Measurements from ENCODE around the gene GZMM.

Gene GZMM

DNA sequence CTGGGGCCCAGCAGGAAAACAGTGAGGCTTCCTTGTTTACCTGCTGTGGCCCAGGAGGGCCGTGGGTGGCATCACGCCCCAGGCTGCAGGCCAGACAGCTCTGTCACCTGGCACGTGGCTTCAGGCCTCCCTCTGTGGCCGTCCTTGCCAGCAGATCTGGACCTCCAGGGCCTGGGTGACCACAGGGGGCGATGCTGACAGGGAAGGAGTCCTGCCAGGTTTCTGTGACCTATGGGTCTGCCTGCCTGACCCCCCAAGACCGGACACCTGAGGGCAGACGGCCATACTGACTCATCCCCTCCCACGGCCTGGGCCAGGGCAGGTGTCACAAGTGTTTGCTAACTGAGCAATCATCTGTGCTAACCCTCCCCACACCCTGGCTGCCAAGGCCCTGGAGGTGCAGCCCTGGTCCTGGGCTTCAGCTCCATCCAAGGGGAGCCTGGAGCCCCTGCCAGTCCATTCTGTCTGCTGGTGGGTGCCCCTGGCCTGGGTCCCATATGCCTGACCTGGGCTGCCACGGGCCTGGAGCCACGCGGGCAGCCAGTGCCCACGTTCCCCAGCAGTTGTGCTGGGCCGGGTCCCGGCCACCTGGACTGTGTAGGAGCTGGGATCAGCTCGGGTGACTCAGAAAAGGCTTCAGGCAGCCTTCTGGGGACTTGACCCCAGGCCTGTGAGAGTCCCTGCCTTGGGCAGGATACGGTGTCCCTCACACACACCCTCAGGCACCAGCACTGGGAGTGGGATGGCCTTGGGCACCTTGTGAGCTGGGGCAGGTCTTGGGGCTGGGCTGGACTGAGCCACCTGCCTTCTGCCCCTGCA is 8.6 kb upstream of the GZMM start:
- no peak for DNase-seq

DNA sequence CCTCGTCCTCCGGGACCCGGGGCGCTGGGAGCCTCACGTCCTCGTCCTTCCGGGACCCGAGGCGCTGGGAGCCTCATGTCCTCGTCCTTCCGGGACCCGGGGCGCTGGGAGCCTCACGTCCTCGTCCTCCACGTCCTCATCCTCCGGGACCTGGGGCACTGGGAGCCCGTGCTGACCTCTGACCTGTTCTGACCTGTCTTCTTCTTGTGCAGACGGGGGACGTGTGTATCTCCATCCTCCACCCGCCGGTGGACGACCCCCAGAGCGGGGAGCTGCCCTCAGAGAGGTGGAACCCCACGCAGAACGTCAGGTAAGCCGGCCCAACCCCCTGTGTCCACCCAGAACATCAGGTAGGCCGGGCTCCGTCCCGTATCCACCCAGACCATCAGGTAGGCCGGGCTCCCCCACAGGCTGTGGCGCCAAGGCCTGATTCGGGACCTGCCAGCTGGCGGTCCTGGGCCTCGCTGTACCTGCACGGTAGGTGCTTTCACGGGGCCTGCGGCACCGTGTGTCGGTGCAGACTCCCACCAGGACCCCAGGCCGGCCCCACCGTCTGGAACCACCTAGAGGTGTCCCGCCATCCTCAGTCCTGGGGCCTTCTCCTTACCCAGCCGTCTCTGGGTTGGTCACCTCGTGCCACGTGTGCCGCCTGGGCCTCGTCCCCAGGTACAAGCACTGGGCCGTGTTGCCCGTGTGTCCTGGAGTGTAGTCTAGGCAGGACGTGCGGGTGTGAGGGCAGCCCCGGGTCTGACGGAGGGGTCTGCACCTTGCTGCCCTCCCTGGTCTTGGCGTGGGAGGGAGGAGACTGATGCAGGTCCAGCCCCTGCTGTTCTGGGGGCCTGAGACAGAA is 7.6 kb upstream of the GZMM start:
- DNase-seq, result no peak

DNA sequence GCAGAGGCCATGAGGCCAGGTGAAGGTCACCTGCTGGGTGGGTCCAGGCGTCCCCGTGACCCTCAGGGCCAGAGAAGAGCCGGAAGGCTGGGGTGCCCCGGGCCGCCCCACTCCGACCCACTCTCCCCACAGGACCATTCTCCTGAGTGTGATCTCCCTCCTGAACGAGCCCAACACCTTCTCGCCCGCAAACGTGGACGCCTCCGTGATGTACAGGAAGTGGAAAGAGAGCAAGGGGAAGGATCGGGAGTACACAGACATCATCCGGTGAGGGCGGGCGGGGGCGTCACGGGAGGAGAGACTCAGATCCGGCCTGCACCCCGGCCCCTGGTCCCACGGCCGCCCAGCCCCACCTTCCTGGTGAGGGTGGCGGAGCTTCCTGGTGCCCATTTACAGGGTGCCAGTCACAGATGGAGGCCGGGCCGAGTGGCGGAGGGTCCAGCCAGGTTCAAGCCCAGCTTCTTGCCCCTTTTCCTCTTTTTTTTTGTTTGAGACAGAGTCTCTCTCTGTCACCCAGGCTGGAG is 6.9 kb upstream of the GZMM start:
- no peak for DNase-seq

DNA sequence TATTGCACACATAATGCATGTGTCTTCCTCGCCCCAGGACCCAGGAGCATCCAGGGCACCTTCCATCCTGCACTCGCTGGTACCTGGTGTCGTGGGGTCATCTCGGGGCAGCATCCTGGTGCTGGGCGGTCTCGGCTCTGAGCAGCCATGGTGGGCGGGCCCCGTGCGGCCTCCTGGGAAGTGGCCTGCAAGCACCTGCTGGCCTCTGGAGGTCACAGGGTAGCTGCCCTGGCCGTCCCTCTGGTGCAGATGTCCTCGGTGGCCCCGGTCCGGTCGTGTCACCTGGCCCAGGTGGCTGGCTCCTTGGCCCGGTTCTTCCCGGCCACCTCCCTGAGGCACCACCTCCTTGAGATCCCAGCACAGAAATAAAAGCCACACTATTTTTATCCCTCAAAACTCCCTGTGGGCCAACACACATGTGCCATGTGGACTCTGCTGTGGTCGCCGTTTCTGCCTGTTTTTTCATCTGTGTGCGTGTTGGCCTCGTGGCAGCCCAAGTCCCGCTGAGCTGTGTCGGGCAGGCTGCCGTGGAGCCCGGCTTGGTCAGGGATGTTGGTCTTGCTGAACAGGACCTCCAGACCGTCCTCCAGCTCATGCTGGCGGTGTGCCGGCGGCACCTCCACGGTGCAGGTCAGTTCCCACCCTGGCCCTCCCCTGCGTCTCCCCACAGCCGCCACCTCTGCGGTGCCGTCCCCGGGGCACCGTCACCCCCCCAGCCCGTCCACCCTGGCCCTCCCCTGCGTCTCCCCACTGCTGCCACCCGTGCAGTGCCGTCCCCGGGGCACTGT is 5.0 kb upstream of the GZMM start:
- no peak for DNase-seq

DNA sequence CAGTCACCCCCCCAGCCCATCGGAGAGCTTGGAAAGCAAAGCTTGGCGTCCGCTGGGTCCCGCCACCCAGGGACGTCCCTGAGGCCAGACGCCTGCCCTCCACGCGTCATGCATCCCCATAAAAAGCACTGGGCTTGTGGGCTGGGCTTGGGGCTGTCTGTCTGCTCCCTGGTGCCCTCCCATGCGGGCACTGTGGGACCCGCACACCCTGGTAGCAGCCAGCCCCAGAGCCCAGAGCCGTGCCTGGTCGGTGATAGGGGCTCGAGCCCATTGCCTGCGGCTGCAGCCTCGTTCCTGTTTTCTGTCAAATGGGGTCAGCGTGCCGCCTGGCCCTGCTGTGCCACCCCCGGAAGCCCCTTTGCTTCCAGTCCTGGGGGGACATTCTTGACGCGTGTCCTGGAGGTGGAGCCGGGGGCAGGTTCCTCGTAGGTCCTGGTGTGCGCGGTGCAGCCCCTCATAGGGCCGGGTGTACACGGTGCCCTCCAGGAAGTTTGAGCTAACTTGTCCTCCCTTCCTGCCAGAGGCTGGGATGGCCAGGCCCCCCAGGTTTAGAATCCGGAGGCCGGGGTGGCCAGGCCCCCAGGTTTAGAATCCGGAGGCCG is 4.3 kb upstream of the GZMM start:
- no peak for DNase-seq

DNA sequence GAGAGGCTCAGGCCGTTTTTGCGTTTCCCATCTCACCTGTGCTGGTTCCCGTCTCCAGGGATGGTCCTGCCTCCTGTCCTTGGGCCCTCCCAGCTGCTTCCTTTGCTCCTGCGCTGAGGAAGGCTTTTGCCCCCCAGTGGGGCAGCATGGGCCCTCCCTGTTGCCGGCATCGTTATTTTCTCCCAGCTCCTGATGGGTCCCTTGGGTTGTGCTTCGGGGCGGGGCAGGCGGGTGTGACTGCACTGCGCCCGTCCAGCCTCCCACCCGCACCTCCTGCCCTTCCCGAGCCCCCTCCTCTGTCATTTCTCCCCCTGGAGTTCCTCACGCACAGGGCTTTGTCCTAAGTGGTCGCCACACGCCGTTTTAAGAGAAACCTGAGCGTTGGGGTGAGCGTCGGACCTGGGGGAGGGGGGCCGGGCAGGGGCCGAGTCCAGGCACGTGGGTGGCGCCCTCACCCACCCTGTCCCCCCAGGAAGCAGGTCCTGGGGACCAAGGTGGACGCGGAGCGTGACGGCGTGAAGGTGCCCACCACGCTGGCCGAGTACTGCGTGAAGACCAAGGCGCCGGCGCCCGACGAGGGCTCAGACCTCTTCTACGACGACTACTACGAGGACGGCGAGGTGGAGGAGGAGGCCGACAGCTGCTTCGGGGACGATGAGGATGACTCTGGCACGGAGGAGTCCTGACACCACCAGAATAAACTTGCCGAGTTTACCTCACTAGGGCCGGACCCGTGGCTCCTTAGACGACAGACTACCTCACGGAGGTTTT is 2.8 kb upstream of the GZMM start:
- DNase-seq, result no peak

DNA sequence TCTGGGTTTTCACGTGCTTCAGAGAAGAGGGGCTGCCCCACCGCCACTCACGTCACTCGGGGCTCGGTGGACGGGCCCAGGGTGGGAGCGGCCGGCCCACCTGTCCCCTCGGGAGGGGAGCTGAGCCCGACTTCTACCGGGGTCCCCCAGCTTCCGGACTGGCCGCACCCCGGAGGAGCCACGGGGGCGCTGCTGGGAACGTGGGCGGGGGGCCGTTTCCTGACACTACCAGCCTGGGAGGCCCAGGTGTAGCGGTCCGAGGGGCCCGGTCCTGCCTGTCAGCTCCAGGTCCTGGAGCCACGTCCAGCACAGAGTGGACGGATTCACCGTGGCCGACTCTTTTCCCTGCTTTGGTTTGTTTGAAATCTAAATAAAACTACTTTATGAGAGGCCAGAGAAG is 2.2 kb upstream of the GZMM start:
- DNase-seq, result no peak

DNA sequence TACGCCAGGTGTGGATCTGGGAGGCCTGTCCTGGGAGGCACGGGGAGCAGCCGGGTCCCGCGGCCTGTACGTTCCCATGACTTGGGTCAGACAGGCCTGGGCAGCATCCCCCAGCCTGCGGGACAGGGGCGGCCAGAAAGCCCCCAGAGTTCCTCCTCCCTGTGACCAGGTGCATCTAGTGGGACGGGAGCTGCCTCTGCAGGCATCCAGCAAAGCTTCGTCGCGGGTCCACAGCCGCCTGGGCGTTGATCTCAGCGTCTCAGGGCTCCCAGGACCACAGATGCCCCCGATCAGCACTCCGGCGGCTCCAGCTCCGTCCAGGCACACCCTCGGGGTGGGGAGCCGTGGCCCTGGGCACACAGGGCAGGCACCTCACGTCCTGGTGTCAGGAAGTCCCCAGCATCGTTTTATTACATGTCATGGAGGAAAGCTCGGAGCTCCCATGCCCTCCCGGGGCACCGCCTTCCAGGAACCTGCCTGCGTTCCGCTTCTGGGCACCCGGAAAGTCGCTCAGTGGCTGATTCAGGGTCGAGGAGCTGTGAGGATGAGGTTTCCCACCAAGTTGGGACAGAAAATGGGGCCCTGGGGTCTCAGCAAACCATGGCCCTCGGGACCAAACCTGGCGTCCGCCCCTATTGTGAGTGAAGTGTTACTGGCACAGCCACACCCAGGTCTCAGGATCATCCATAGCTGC is 1.5 kb upstream of the GZMM start:
- no peak for DNase-seq

DNA sequence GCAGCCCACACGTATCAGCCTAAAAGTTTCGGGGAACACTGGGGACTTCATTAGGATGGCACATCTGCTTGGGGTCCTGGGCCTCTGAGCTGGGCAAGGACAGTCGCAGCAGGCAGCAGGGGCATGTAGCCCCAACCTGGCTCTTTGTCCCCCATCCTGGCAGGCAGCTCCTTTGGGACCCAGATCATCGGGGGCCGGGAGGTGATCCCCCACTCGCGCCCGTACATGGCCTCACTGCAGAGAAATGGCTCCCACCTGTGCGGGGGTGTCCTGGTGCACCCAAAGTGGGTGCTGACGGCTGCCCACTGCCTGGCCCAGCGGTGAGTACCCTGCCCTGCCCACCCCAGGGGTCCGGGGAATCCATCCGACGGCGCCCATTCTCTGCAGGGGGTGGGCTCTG is 3.3 kb downstream of the GZMM start:
- DNase-seq, result no peak

DNA sequence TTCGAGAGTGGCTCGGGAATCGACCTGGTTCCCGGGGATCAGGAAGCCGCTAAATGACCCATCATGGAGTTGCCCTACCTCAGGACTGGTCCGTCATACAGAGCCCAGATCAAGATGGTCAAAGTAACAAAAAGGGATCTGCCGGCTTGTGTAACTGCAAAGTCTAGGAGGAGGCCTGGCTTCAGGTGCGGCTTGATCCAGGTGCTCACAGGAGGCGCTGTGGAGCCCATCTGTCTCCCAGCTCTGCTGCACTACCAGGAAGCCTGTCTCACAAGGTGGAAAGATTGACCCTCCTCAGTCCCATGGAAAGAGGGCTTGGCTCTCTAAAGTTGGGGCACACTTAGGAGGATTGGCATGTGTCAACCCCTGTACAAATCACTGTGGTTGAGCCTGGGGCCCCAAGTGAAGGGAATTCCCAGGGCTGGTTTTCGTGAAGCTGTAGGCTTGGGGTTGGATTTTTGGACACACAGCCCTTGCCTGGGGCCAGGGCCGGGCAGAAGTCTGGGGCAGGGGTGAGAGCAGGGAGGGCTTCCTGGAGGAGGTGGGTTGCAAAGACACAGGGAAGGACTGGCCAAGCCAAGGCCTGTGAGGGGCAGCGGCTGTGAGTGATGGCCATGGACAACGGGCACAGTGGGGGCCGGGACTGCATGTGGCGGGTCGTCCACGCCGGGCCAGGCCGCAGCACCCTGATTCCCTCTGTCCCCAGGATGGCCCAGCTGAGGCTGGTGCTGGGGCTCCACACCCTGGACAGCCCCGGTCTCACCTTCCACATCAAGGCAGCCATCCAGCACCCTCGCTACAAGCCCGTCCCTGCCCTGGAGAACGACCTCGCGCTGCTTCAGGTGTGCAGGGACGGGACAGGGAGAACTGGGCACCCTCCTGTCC is 4.2 kb downstream of the GZMM start:
- no peak for DNase-seq

DNA sequence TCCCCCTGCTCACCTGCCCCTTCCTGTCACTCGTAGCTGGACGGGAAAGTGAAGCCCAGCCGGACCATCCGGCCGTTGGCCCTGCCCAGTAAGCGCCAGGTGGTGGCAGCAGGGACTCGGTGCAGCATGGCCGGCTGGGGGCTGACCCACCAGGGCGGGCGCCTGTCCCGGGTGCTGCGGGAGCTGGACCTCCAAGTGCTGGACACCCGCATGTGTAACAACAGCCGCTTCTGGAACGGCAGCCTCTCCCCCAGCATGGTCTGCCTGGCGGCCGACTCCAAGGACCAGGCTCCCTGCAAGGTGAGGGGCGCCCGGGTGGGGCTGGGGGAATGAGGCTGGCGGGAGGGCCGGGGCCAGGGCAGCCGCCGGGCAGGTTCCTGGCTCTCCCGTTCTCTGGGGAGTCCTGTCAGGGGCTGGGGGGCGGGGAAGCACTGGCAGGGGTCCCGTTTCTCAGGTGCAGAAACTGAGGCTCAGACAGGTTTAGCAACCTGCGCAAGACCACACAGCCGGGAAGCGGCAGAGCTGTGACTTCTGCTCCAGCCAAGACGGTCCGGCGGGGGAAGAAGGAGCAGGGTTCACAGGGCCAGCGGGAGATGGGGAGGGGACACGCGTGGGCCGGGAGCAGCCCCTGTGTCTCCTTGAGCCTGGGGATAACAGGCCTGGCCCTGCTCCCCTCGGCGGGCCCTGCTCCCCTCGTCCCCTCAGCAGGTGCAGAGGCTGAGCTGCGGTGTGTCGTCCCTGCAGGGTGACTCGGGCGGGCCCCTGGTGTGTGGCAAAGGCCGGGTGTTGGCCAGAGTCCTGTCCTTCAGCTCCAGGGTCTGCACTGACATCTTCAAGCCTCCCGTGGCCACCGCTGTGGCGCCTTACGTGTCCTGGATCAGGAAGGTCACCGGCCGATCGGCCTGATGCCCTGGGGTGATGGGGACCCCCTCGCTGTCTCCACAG is 5.3 kb downstream of the GZMM start:
- no peak for DNase-seq

DNA sequence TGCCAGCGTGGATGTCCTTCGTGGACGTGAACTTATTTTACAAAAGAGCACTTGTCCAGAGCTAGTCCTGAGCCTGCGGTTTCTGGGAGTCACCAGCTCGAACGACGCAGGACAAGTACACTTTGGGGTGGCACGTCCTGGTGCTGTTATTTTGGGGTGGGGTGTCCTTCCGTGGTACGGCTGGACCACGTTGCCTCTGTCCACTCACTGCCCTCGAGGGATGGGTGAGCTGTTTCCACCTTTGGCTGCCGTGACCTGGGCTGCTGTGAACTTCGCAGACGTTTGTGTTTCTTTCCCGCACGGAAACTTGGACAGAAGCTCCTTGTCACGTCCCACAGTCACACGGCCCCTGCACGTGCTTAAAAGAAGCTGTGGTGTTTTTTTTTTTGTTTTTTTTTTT is 11.0 kb downstream of the GZMM start:
- DNase-seq, result no peak

DNA sequence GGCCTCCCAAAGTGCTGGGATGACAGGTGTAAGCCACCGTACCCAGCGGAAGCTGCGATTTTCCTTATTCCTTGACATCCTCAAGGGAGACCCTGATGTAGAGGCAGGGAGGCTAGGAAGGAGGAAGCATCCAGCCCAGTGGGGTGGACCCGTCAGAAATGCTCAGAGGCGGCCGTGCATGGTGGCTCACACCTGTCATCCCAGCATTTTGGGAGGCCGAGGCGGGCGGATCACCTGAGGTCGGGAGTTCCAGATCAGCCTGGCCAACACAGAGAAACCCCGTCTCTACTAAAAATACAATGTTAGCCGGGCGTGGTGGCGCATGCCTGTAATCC is 11.6 kb downstream of the GZMM start:
- DNase-seq, result no peak

DNA sequence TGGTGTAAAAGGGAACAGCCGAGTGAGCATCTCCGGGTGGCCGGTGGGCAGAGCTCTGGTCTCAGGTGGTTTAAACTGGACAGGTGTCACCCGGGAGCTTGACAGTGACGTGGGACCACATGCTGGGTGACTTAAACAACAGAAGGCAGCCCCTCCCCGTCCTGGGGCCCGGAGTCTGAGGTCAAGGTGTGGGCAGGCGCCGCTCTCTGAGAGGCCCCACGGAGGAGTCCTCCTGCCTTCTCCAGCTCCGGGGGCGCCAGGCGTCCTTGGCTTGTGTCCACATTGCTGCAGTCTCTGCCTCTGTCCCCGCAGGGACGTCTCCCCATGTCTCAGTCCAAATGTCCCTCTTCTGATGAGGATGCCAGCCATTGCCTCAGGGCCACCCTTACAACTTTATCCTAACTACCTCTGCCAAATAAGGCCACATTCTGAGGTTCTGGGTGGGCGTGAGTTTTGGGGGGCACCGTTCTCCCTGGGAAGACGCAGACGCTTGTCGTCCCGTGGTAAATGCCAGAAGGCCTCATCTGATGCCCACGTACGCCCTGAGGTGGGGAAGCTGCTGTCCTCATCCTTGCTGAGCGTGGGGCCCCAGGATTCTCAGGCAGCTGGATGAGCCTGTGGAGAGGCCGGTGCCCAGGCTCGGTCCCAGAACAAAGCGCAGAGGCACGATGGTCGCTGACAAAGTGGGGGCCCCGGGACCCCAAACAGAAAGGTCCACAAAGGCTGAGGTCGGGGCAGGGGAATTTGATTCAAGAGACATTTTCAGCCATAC is 12.9 kb downstream of the GZMM start:
- no peak for DNase-seq

DNA sequence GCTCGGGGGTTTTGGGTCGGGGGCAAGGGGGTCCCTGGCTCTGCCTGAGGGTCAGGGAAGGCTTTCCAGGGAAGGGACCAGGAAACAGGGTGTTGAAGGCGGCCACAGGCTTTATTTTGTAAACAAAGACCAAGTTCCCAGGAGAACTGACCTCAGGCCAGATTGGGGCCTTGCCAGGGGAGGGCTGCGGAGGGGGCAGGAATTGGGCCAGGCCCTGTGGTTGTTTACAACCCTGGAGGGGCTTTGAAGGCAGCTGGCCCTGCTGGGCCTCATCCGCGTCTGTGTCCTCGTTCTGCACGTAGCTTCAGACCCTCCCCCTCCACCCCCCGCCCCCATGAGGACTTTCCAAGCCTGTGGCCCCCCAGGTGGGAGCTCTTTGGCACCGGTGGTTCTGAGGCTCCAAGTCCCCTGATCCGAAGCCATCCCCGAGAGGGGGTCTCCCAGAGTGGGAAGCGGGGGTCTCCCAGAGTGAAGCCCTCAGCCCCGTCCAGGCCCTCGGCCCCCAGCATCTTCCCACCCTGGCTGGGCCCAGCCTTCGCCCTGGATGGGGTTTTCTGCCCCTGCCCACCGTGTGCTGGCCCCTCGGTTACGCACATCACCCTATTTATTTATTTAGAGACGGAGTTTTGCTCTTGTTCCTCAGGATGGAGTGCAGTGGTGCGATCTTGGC is 15.1 kb downstream of the GZMM start:
- DNase-seq, result no peak

DNA sequence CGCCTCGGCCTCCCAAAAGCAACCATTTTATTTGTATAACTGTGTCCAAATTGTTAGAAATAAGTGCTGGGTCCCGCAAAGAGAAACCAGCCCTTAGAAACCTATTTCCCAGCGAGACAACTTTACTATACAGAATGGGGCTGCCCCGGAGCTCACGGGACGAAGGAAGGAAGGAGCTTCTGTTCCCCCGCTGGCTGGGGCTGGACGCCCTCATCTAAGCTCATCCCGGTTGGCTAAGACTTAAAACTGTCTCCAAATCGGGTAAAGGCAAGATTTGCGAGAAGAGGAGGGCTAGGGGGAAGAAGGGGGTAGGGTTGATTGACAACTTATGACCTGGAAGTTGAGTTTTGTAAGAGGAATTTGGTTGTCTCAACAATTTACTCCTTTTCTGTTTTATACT is 16.3 kb downstream of the GZMM start:
- DNase-seq, result no peak

DNA sequence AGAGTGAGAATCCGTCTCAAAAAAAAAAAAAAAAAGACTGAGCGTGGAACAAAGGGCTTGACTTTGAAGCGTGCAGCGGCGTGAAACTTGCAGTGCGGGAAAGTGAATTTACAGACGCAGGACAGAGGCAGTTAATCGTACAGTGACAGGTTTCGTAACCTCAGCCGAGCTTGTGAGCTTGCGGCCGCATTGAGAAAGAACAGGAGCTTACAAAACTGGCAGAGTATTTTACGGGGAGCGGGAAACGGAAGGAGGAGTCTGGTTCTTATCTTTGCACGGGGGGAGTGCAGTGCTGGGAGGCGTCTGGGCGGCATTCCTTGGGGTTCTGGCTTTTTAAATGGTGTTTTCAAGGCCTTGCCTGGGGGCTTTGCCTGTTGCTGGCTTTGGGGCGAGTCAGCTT is 22.6 kb downstream of the GZMM start:
- no peak for DNase-seq

DNA sequence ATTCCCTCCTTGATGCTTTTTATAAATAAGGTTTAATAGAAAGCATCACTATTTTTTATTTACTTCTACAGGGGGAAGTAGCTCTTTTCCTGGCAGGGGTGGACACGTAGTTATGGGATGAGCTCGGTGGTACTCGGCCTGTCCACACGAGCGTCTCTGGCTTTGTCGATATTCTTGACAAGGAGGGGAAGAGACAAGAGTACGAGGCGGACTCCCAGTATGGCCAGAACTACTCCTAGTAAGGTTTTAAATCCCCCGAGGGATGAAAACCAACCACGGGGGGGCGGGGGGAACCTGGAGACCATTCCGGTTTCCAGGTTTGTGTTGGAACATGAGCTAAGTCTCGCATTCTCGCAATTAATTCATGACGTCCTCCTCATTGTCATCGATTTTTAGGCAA is 23.0 kb downstream of the GZMM start:
- DNase-seq, result no peak

Measured in KG1 (cell line).